ENCODE results near the gene OR2B3.
"Not testable (repeated sequence)": the region's sequence is repeated elsewhere in the genome, so short reads cannot be mapped to it uniquely, and the experiment has no call there.

OR2B3 gene

DNA sequence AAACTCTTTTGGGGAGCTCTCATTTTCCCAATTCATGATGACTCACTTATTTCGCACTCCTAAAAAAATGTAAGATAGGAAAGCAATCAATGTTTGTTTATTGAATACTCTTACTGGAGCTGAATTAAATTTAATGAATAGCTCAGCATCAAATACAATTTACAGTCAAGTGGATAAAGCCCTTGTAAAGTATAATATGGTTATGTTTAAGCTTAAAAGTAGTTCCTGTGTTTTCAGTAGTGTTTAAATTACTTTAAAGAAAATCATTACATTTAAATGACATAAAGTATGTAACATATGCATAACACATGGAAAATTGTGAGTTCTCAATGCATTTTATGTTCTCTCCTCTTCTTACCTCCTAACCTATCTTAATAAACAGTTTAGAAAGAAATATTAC lies at the start of gene OR2B3:
Gene OR2B3, minus strand, starts transcription at position 101 of the 400 bp plus-strand sequence. Its CDS starts 65 bp downstream, at position 36.
- no peak for DNase-seq

DNA sequence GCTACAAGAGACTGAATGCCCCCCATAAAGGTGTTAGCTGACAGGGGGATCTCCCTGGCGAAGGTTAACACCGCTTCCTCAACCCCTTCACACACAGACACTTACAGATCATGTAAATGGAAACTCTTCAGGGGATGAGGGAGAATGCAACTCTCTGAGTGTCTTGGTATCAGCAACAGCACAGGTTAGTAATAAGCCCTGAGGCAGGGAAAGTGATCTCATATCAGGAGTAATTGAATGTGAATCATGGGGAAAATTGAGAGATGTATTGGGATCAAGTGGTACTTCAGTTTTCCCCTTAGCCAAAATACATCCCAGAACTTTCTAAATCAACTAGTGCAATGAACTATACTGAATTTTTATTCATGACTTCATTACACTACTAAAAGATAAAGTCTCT lies 44.6 kb upstream of the OR2B3 start:
- no peak for DNase-seq

DNA sequence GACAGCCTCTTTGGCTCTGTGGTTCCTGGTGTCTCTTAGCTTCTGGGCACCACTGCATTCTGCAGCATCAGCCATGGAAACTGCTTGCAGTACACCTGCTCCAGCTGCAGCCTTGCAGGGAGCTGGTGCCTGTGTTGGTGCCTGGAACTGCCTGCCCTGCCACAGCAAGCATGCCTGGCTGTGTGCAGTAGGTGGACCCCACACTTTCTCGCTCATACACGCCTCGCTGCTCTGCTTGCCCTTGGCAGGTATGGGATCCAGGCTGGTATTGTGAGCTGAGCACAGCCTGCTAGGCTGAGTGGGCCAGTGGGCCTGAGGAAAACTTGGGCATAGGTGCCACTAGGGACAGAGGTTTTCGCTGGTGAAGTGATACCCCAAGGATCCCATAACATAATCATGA lies 43.5 kb upstream of the OR2B3 start:
- no peak for DNase-seq

GRCh38 chr6:29129326-29130012 lies 42.4 kb upstream of the OR2B3 start:
- no peak for DNase-seq

GRCh38 chr6:29114964-29115363 lies 27.9 kb upstream of the OR2B3 start:
- DNase-seq: not testable (repeated sequence)

- DNase-seq: no peak
These were observed 25.0 kb upstream of the OR2B3 start for GRCh38 chr6:29112135-29112534.

GRCh38 chr6:29107758-29108157 lies 20.6 kb upstream of the OR2B3 start, which contains the start of gene OR2J3:
Gene OR2J3 (plus strand): TSS chr6:29108058. CDS start chr6:29111891, 3,833 bp downstream.
- no peak for DNase-seq

DNA sequence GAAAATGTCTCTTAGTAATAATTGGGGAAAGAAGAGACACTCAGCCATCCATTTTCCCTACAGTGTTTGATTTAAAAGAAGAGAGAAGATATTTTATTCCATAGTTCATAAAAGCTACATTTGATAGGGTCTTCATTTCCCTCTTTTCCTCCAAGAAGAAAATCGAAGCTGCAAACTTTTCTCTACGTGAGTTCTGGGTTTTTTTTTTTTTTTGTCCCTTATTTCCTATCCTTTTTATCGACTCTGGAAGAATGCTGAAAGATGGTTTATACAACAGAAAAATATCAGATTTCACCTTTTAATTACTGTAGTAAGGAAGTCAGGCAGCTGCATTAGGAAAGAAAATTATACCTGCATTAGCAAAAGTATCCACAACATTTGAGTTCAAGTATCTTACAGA lies 12.1 kb upstream of the OR2B3 start, which contains the start of gene OR2J1:
Gene OR2J1, plus strand, starts transcription at position 301 of the 400 bp plus-strand sequence. CDS start 1,453 bp downstream, outside the sequence.
- DNase-seq: no peak

DNA sequence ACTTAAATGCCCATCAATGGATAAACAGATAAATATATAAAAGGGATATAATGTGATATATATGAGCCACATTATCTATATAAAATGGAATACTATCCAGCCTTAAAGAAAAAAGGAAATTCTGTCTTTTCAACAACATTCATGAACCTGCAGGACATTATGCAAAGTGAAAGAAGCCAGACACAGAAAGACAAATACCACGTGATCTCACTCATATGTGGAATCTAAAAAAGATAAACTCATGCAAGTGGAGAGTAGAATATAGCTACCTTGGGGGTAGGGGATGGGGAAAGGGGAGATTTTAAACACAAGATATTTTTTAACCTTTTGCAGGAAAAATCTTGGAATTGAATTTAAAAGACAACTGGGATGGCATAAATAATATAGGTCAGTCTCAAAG lies 10.7 kb upstream of the OR2B3 start:
- DNase-seq: no peak

DNA sequence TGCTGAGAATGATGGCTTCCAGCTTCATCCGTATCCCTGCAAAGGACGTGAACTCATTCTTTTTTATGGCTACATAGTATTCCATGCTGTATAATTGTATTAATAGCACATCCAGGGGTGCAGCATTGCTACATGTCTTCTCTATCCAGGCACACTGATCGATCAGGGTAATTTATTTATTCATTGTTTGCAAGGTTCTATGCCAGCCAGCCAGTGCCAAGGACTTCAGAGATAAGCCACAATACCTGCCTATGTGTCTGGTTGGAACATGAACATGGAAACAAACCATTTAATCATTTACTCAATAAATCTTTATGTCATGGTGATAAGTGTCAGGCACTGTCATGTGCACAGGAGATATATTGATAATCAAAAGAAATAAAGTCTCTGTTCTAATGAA lies 5.8 kb upstream of the OR2B3 start:
- no peak for DNase-seq

- DNase-seq: no peak
These were observed 4.7 kb downstream of the OR2B3 start for GRCh38 chr6:29082457-29082856.

DNA sequence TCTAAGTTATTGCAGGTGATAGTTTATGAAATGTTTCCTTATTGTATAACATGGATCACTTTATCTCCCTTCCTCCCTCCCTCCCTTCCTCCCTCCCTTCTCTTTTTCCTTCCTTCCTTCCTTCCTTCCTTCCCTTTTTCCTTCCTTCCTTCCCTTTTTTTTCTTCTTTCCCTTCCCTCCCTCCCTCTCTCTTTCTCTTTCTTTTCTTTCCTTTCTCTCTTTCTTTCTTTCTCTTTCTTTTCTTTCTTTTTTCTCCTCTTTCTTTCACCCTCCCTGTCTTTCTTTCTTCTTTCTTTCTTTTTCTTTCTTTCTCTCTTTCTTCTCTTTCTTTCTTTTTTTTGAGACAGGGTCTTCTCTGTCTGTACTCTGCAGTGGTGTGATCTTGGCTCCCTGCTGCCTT lies 5.8 kb downstream of the OR2B3 start:
- DNase-seq: no peak

DNA sequence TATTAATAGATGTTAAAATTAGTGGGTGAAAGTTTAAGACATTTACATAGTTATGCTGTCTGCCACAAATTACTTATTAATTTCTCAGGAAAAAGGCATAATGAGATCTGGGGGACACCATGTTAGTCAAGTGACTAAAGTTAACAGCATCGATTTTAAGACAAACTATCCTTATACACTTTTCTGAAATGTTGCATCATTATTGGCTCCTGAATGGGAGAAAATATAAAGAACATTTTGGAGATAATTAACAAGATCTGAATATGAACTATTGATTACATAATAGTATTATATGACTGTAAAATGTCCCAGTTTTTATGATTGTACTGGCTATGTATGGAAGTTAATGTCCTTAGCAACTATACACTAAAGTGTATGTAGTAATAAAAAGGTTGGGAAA lies 7.9 kb downstream of the OR2B3 start:
- DNase-seq: no peak

- DNase-seq: no peak
These were observed 15.0 kb downstream of the OR2B3 start for GRCh38 chr6:29071831-29072723.

DNA sequence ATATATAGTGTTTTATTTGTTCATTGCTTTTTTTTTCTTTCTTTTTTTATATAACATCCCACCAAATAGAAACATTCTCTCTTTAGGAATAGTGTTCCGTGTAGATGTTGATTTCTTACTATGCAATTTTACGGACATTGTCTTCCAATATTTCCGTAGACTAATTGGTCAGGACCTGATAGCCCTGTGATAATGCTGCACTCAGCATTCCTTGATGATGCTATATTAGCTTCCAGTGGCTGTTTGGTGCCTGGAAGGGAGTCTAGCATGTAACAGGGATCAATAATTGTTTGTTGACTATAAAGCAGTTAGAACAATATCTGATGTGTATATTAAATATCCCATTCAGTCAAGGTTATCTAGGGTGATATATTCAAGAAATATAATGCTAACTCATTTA lies 35.4 kb downstream of the OR2B3 start:
- no peak for DNase-seq

GRCh38 chr6:29045075-29045474 lies 42.0 kb downstream of the OR2B3 start, which contains the start of gene OR2W1:
Gene OR2W1 (minus strand): TSS chr6:29045175. CDS start chr6:29045175, 0 bp downstream.
- DNase-seq: no peak
